Activated CD8-positive, alpha-beta T cell treated with anti-CD3 and anti-CD28 coated beads, Interleukin-2, amount 10 ng/mL, durations not matched to agents 7 days and 5 days (primary cell): ENCODE data around the gene NDUFA9. TPM values are rescaled to one million over a fixed set of nuclear protein-coding genes. Genes with fewer than 3 reads are reported as not detected.
A peak's percentile ranks its signal among the peaks of the same experiment; 100 is the strongest.

Experiments used
- ATAC-seq: fragments of 150-1000 bp; cut with Tn5 transposase; one replicate; pipeline ENCODE4 v1.10.0; 2021; ENCODE audit warnings: moderate library complexity
- CTCF ChIA-PET: fragments of 350-600 bp; sonication (Branson Sonifier 250); formaldehyde crosslinking; loops from one replicate; lab custom pipeline; 2021; ENCODE audit warnings: antibody characterized with exemption; lab: Charles Lee
- POLR2A ChIA-PET: fragments of 350-600 bp; sonication (Branson Sonifier 250); formaldehyde crosslinking; loops from one replicate; lab custom pipeline; 2021; ENCODE audit warnings: antibody characterized with exemption; lab: Charles Lee
- DNase-seq: peaks from one replicate; pipeline ENCODE4 v3.0.0-alpha.2; 2020
- H3K27ac Mint-ChIP-seq: one replicate; pipeline ENCODE4 v1.8.0; 2021; ENCODE audit warnings: mild to moderate bottlenecking, mixed read lengths
- H3K27me3 Mint-ChIP-seq: one replicate; pipeline ENCODE4 v1.8.0; 2021; ENCODE audit warnings: low read depth, mixed read lengths
- H3K36me3 Mint-ChIP-seq: one replicate; pipeline ENCODE4 v1.8.0; 2021; ENCODE audit warnings: low read depth, mixed read lengths
- H3K4me1 Mint-ChIP-seq: one replicate; pipeline ENCODE4 v1.8.0; 2021; ENCODE audit warnings: low read depth, mixed read lengths
- H3K4me3 Mint-ChIP-seq: one replicate; pipeline ENCODE4 v1.8.0; 2021; ENCODE audit warnings: mild to moderate bottlenecking, mixed read lengths
- H3K9me3 Mint-ChIP-seq: one replicate; pipeline ENCODE4 v1.8.0; 2022; ENCODE audit warnings: mixed read lengths; ENCODE audit not compliant: insufficient read depth
- total RNA-seq, 2 experiments: library from RNA; stranded (reverse); gene quantifications; one replicate each; pipeline ENCODE4 v1.2.3, GENCODE V29; 2021

The NDUFA9 gene
- total RNA-seq, 2 experiments from 2014 or later, result 112 to 120 TPM

- Mint-ChIP-seq H3K9me3 (no peaks in the 10 kb centered on the region), H3K36me3 (no peaks in the 10 kb centered on the region), H3K4me1 (no peaks in the 10 kb centered on the region), H3K27ac (no peak overlapping the region), H3K27me3 (peaks cover 7% of the 10 kb centered on the region), H3K4me3 (no peak overlapping the region)
- ATAC-seq, result no peak
- ChIA-PET CTCF (interaction anchor here (0.9 kb wide), 1 partner anchor 227 kb away, joined by 3 read pairs; no protein-coding TSS in a partner anchor), POLR2A (no interaction called here)
- no peak for DNase-seq
Measured at GRCh38 chr12:4630262-4630661, 18.7 kb upstream of the NDUFA9 start.

DNA sequence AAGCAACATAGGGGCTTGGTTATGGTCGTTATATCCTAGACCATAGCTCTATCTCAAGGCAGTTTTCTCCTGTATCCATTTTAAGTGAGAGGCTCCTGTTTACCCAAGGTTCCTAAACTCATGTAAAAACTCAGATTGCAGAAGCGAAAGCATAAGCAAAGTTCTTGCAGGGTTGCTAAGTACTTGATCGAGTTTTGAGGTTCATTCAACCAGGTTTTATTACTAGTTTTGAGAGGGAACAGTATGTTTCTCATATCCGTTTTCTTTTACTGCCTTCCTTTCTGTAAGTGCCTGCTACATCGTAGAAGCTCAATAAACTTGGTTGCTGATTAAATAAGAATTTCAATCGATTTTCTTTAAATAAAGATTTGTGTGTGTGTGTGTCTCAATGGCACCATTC, 5.2 kb upstream of the NDUFA9 start:
- ChIA-PET CTCF (interaction anchor here (0.8 to 1.4 kb wide), 2 partner anchors 38 to 39 kb away, joined by 3 to 5 read pairs; no protein-coding TSS in a partner anchor), POLR2A (no interaction called here)
- ATAC-seq, result no peak
- DNase-seq, result no peak
- Mint-ChIP-seq H3K4me1 (peaks cover 8% of the 10 kb centered on the region), H3K27me3 (peaks cover 1% of the 10 kb centered on the region), H3K4me3 (no peak overlapping the region), H3K9me3 (no peaks in the 10 kb centered on the region), H3K27ac (no peak overlapping the region), H3K36me3 (no peaks in the 10 kb centered on the region)

GRCh38 chr12:4645023-4645422, 3.9 kb upstream of the NDUFA9 start:
- Mint-ChIP-seq H3K27ac (no peak overlapping the region), H3K4me1 (peaks cover 17% of the 10 kb centered on the region), H3K9me3 (no peaks in the 10 kb centered on the region), H3K36me3 (peaks cover 2% of the 10 kb centered on the region), H3K4me3 (no peak overlapping the region), H3K27me3 (no peaks in the 10 kb centered on the region)
- ATAC-seq (no peak), DNase-seq (no peak)
- ChIA-PET CTCF (interaction anchor here (0.8 kb wide), 1 partner anchor 13 kb away, joined by 3 read pairs; no protein-coding TSS in a partner anchor), POLR2A (no interaction called here)

- peaks cover 41% of the 10 kb centered on the region for H3K4me1 Mint-ChIP-seq
Measured at GRCh38 chr12:4648104-4648500, 812 bp upstream of the NDUFA9 start.

DNA sequence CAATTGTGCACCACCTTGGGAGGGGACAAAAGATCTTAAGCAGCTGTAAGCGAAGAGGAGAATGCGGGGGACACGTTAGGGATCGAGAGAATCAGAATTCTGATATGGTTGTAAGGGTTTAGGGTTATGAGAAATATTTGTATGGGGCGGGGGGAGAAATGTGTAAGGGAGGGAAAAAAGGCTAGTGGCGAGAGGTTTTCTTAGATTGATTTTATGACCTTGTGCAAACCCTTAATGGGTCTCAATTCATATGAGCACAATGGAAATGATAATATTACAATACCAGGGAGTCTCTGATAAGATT, 396 bp downstream of the NDUFA9 start:
- Mint-ChIP-seq H3K27me3 (no peaks in the 10 kb centered on the region), H3K27ac (peak overlapping the region; percentile 97), H3K4me3 (peak overlapping the region; percentile 98), H3K9me3 (no peaks in the 10 kb centered on the region), H3K36me3 (peaks cover 2% of the 10 kb centered on the region), H3K4me1 (peaks cover 43% of the 10 kb centered on the region)
- ATAC-seq, result no peak
- no peak for DNase-seq
- ChIA-PET POLR2A (interaction anchor here (1.0 to 1.5 kb wide), 6 partner anchors 8 to 896 kb away, joined by 3 to 7 read pairs (median 4); partner anchors contain the start of gene CRACR2A), CTCF (interaction anchor here (0.9 to 2.3 kb wide), 12 partner anchors 9 to 1630 kb away, joined by 3 to 15 read pairs (median 4); a partner anchor contains a TSS)

More at GRCh38 chr12:4648104-4648500, 812 bp upstream of the NDUFA9 start:
- H3K27me3 Mint-ChIP-seq, result no peaks in the 10 kb centered on the region
- no peaks in the 10 kb centered on the region for H3K9me3 Mint-ChIP-seq
- peak overlapping the region; percentile 97 for H3K27ac Mint-ChIP-seq
- ChIA-PET CTCF (interaction anchor here (0.9 to 2.3 kb wide), 7 partner anchors 8 to 1340 kb away, joined by 3 to 15 read pairs (median 3); no protein-coding TSS in a partner anchor), POLR2A (interaction anchor here (0.5 to 1.5 kb wide), 4 partner anchors 11 to 250 kb away, joined by 3 to 7 read pairs (median 3); no protein-coding TSS in a partner anchor)
- peak overlapping the region; percentile 98 for H3K4me3 Mint-ChIP-seq
- peaks cover 2% of the 10 kb centered on the region for H3K36me3 Mint-ChIP-seq
- ATAC-seq (no peak), DNase-seq (no peak)

GRCh38 chr12:4653257-4653656, 4.3 kb downstream of the NDUFA9 start:
- Mint-ChIP-seq H3K4me3 (no peak overlapping the region), H3K4me1 (peaks cover 35% of the 10 kb centered on the region), H3K36me3 (peaks cover 21% of the 10 kb centered on the region), H3K27ac (no peak overlapping the region), H3K27me3 (no peaks in the 10 kb centered on the region), H3K9me3 (no peaks in the 10 kb centered on the region)
- ChIA-PET POLR2A (no interaction called here), CTCF (no interaction called here)
- DNase-seq, result no peak
- no peak for ATAC-seq

DNA sequence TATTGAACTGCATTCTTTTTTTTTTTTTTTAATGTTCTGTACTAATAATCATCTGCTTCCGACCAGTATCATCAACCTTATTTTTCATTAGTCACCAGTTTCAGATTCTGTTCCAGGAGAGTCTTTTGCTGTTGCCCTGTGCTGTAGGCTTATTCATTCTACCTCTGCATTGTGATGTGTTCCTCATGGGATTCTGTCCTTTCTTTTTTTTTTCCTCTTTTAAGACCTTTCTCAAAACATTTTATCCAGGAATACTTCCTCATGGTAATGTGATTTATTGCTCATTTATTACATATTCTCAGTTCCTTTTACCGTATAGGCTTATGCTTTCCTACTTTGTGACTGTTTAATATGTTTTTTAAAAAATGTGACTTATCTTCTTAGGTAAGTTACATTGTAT, 4.8 kb downstream of the NDUFA9 start:
- H3K36me3 Mint-ChIP-seq, result peaks cover 21% of the 10 kb centered on the region
- peaks cover 35% of the 10 kb centered on the region for H3K4me1 Mint-ChIP-seq
- ChIA-PET CTCF (no interaction called here), POLR2A (no interaction called here)
- no peak overlapping the region for H3K4me3 Mint-ChIP-seq
- no peaks in the 10 kb centered on the region for H3K9me3 Mint-ChIP-seq
- DNase-seq (no peak), ATAC-seq (no peak)
- H3K27ac Mint-ChIP-seq, result no peak overlapping the region
- H3K27me3 Mint-ChIP-seq, result no peaks in the 10 kb centered on the region

DNA sequence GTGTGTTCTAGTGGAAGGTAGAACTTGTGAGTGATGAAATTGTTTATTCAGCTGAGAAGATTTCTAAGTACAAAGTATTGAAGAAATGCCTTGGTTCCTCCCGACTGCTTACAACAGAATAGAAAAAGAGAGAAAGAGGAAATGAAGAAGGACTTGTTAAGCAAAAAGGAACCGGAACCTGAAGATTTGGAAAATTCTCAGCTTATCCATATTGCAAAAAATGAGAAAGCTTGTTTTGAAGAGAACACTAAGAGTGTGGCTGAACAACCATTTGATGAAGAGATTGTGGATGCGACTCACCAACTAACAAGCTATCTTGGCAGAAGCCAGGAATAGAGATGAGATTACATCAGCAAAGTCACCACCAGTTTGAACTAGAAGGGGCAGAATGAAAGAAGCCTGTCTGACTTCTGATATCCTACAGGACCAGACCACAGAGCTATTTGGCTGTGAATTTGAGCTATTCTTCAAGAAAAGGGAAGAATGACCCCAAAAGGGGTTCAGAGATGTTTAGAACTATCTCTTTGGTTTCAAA, 15.1 kb downstream of the NDUFA9 start:
- no peak overlapping the region for H3K4me3 Mint-ChIP-seq
- H3K27me3 Mint-ChIP-seq, result no peaks in the 10 kb centered on the region
- H3K4me1 Mint-ChIP-seq, result no peaks in the 10 kb centered on the region
- H3K36me3 Mint-ChIP-seq, result peaks cover 52% of the 10 kb centered on the region
- H3K27ac Mint-ChIP-seq, result no peak overlapping the region
- ATAC-seq (no peak), DNase-seq (no peak)
- CTCF ChIA-PET, result no interaction called here
- POLR2A ChIA-PET, result no interaction called here
- no peaks in the 10 kb centered on the region for H3K9me3 Mint-ChIP-seq

DNA sequence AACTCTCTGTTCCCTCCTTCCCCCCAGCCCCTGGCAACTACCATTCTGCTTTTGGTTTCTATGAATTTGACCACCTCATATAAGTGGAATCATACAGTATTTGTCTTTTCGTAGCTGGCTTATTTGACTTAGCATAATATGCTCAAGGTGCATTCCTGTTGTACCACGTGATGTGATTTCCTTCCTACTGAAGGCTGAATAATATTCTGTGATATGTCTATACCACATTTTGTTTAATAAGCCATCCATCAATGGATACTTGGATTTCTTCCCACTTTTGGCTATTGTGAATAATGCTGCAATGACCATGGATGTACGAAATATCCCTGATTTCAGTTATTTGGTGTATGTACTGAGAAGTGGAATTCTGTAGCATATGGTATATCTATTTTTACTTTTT, 16.3 kb downstream of the NDUFA9 start:
- no peak overlapping the region for H3K27ac Mint-ChIP-seq
- no peak overlapping the region for H3K4me3 Mint-ChIP-seq
- DNase-seq, result no peak
- no peaks in the 10 kb centered on the region for H3K4me1 Mint-ChIP-seq
- no peaks in the 10 kb centered on the region for H3K9me3 Mint-ChIP-seq
- ATAC-seq, result no peak
- POLR2A ChIA-PET, result no interaction called here
- no peaks in the 10 kb centered on the region for H3K27me3 Mint-ChIP-seq
- CTCF ChIA-PET, result no interaction called here
- peaks cover 59% of the 10 kb centered on the region for H3K36me3 Mint-ChIP-seq

GRCh38 chr12:4679711-4680110, 30.8 kb downstream of the NDUFA9 start:
- Mint-ChIP-seq H3K27ac (no peak overlapping the region), H3K4me1 (no peaks in the 10 kb centered on the region)

GRCh38 chr12:4681732-4682131, 32.8 kb downstream of the NDUFA9 start:
- Mint-ChIP-seq H3K9me3 (no peaks in the 10 kb centered on the region), H3K27me3 (no peaks in the 10 kb centered on the region), H3K4me3 (no peak overlapping the region), H3K4me1 (no peaks in the 10 kb centered on the region), H3K36me3 (peaks cover 42% of the 10 kb centered on the region), H3K27ac (no peak overlapping the region)
- DNase-seq (no peak), ATAC-seq (no peak)
- CTCF ChIA-PET, result no interaction called here
- POLR2A ChIA-PET, result interaction anchor here (0.5 kb wide), 1 partner anchor 141 kb away, joined by 3 read pairs; no protein-coding TSS in a partner anchor

More at GRCh38 chr12:4679711-4680110, 30.8 kb downstream of the NDUFA9 start:
- Mint-ChIP-seq H3K36me3 (peaks cover 21% of the 10 kb centered on the region), H3K27me3 (no peaks in the 10 kb centered on the region), H3K4me3 (no peak overlapping the region), H3K9me3 (no peaks in the 10 kb centered on the region)
- ChIA-PET POLR2A (no interaction called here), CTCF (interaction anchor here (1.0 kb wide), 1 partner anchor 78 kb away, joined by 3 read pairs; no protein-coding TSS in a partner anchor)
- no peak for DNase-seq
- no peak for ATAC-seq

DNA sequence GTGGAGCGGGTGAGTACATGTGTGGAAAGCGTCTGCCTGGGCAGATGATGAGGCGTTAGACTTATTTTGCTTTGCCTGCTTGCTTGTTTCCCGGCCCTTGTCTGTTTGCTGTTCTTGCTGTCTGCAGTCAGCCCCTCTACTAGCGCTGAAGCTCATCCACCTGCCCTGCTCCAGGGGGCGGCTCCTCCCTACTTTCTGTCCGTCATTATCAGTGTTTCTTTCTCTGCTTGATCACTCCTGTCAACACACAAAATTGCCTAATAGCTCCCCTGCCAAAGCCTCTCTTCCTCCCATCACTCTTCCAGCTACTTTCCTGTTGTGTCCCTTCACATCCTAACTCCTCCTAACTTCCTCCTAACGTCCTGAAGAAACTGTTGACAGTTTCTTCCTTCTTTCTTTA, 36.4 kb downstream of the NDUFA9 start:
- ATAC-seq (no peak), DNase-seq (no peak)
- no peak overlapping the region for H3K27ac Mint-ChIP-seq
- no peaks in the 10 kb centered on the region for H3K9me3 Mint-ChIP-seq
- no peak overlapping the region for H3K4me3 Mint-ChIP-seq
- H3K27me3 Mint-ChIP-seq, result no peaks in the 10 kb centered on the region
- H3K4me1 Mint-ChIP-seq, result no peaks in the 10 kb centered on the region
- ChIA-PET POLR2A (no interaction called here), CTCF (no interaction called here)
- H3K36me3 Mint-ChIP-seq, result peaks cover 51% of the 10 kb centered on the region
